ENCODE results near the gene RUSF1. TPM values are rescaled to one million over a fixed set of nuclear protein-coding genes. Genes with fewer than 3 reads are reported as not detected.

Gene RUSF1
- total and polyA plus RNA-seq, 8 donors: 21.4 to 171 (median 47.0) TPM

- Histone ChIP-seq H3K36me3 (peaks cover 34 to 67% (median 60%) of the 10 kb centered on the region in 4 donors), H3K4me3 (no peak overlapping the region), H3K27me3 (no peaks in the 10 kb centered on the region), H3K9me3 (no peaks in the 10 kb centered on the region), H3K4me1 (peaks cover 0 to 8% (median 5%) of the 10 kb centered on the region in 4 donors), H3K27ac (no peak overlapping the region)
- no peak for DNase-seq
- 89 to 97% (median 95%) methylated on average over 8 of the region's 8 CpGs for WGBS, 5 donors
- intact Hi-C loops (cut with DNase I; ENCODE audit: low total_unique reads): no loop called here
- no peak for TF ChIP-seq CTCF (IDR thresholded peaks at IDR 0.05)
- TF ChIP-seq POLR2A (IDR thresholded peaks at IDR 0.05): no peak
- TF ChIP-seq EP300 (IDR thresholded peaks at IDR 0.05): no peak
- no peak for TF ChIP-seq POLR2AphosphoS5 (IDR thresholded peaks at IDR 0.05)
Observed at GRCh38 chr16:31499928-31500327, 8.3 kb downstream of the RUSF1 start.

- 92 to 100% (median 98%) methylated on average over 8 of the region's 8 CpGs for WGBS, 5 donors
- peaks cover 0 to 8% (median 2%) of the 10 kb centered on the region in 4 donors for H3K4me1 ChIP-seq
- intact Hi-C loops (cut with DNase I; ENCODE audit: low total_unique reads): no loop called here
- TF ChIP-seq EP300 (IDR thresholded peaks at IDR 0.05) (no peak), CTCF (IDR thresholded peaks at IDR 0.05) (no peak), POLR2AphosphoS5 (IDR thresholded peaks at IDR 0.05) (no peak), POLR2A (IDR thresholded peaks at IDR 0.05) (no peak)
- DNase-seq: no peak
- no peaks in the 10 kb centered on the region for H3K9me3 ChIP-seq
- H3K27me3 ChIP-seq: no peaks in the 10 kb centered on the region
- H3K27ac ChIP-seq: no peak overlapping the region
- H3K4me3 ChIP-seq: no peak overlapping the region
- peaks cover 35 to 73% (median 72%) of the 10 kb centered on the region in 4 donors for H3K36me3 ChIP-seq
Observed at GRCh38 chr16:31498493-31498892, 9.7 kb downstream of the RUSF1 start.

- Histone ChIP-seq H3K4me1 (peaks cover 0 to 7% (median 0%) of the 10 kb centered on the region in 4 donors), H3K36me3 (peaks cover 44 to 92% (median 90%) of the 10 kb centered on the region in 4 donors), H3K27me3 (no peaks in the 10 kb centered on the region), H3K9me3 (no peaks in the 10 kb centered on the region), H3K27ac (no peak overlapping the region), H3K4me3 (no peak overlapping the region)
- TF ChIP-seq POLR2AphosphoS5 (IDR thresholded peaks at IDR 0.05) (no peak), POLR2A (IDR thresholded peaks at IDR 0.05) (no peak)
- DNase-seq: no peak
- intact Hi-C loops (cut with DNase I; ENCODE audit: low total_unique reads): no loop called here
- WGBS, 5 donors: 84 to 89% (median 87%) methylated on average over 8 to 10 of the region's 10 CpGs
Observed at GRCh38 chr16:31496670-31497069, 11.5 kb downstream of the RUSF1 start.

GRCh38 chr16:31493506-31494125 is 14.6 kb downstream of the RUSF1 start:
- H3K9me3 ChIP-seq: no peaks in the 10 kb centered on the region
- H3K4me1 ChIP-seq: peaks cover 2 to 7% (median 5%) of the 10 kb centered on the region in 4 donors
- intact Hi-C loops (cut with DNase I; ENCODE audit: low total_unique reads): no loop called here
- DNase-seq: no peak
- no peak overlapping the region for H3K4me3 ChIP-seq
- H3K27me3 ChIP-seq: peaks cover 0 to 2% (median 0%) of the 10 kb centered on the region in 3 donors
- 92 to 95% (median 94%) methylated on average over 14 to 18 of the region's 18 CpGs for WGBS, 5 donors
- TF ChIP-seq EP300 (IDR thresholded peaks at IDR 0.05) (no peak), CTCF (IDR thresholded peaks at IDR 0.05) (no peak), POLR2AphosphoS5 (IDR thresholded peaks at IDR 0.05) (no peak), POLR2A (IDR thresholded peaks at IDR 0.05) (no peak)
- peaks cover 32 to 90% (median 85%) of the 10 kb centered on the region in 4 donors for H3K36me3 ChIP-seq
- H3K27ac ChIP-seq: no peak overlapping the region
